NT2/D1 (cell line): ENCODE data around the gene UGT1A9.

Source experiments
- SUZ12 ChIP-seq: IDR thresholded peaks from 2 replicates; pipeline ENCODE4 v1.6.1; 2011; ENCODE audit not compliant: insufficient read length, insufficient read depth; ENCODE audit errors: extremely low read depth
- YY1 ChIP-seq: IDR thresholded peaks from 2 replicates; pipeline ENCODE4 v1.6.1; 2011; ENCODE audit not compliant: insufficient read length, insufficient read depth
- ZNF274 ChIP-seq: IDR thresholded peaks from 2 replicates; pipeline ENCODE4 v1.6.1; 2011; ENCODE audit warnings: mild to moderate bottlenecking, low read depth, low read length

DNA sequence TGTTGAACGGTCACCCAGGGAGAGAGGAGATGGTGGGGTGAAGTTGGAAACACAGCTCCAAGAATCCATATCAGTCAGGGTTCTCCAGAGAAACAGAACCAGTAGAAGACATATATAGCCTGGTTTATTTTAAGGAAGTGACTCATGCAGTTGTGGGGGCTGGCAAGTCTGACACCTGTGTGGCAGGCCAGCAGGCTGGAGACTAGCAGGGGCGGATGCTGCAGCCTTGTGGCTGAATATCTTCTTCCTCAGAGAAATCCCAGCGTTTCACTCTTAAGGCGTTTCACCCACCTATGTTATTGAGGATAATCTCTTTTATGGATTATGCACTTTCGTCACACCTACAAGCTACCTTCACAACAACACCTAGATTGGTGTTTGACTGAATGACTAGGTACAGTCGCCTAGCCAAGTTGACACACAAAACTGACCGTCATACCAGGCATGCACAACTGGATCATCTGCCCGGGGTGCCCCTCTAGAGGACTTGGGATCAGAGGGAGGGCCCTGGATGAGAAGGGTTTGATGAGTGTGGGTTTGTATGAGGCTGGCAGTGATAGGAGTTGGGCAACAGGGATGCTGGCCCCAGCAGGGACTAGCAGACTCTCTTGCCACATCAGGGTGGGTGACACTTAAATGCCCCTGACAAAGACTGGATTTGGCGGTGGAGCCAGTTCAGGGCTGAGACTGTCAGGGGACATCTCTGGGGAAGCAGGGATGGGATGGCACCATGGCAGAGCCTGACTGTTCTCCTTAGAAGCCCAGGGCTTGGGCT lies 129.8 kb downstream of the UGT1A9 start:
- TF ChIP-seq YY1 (no peak), SUZ12 (no peak), ZNF274 (no peak)
